B cell (primary cell): ENCODE results near the gene TMEM156. TPM values are rescaled to one million over a fixed set of nuclear protein-coding genes. Genes with fewer than 3 reads are reported as not detected.

ENCODE experiments used
- ATAC-seq: fragments of 200-7000 bp; cut with Tn5 transposase; one replicate; pipeline ENCODE4 v1.10.0; 2021; ENCODE audit warnings: low read depth, mild to moderate bottlenecking, moderate number of reproducible peaks, moderate library complexity
- CTCF ChIA-PET: fragments of 350-600 bp; sonication (Branson Sonifier 250); formaldehyde crosslinking; loops from one replicate; lab custom pipeline; 2021; ENCODE audit warnings: antibody characterized with exemption, inconsistent platforms; lab: Charles Lee
- POLR2A ChIA-PET: fragments of 350-600 bp; sonication (Branson Sonifier 250); formaldehyde crosslinking; loops from one replicate; lab custom pipeline; 2021; ENCODE audit warnings: antibody characterized with exemption; lab: Charles Lee
- DNase-seq: peaks from one replicate; pipeline ENCODE4 v3.0.0; 2013
- H2AFZ ChIP-seq: 2 replicates; pipeline ENCODE4 v1.6.1; 2012; ENCODE audit warnings: mild to moderate bottlenecking, low read depth, low read length; ENCODE audit not compliant: insufficient read depth, poor library complexity, severe bottlenecking
- H3K27ac ChIP-seq, 2 donors: 1 replicate in 1 of 2; 2 replicates in 1 of 2; pipeline ENCODE4 v1.5.1; 2012 to 2013; ENCODE audit warnings: low read length in 2 of 2, mild to moderate bottlenecking in 2 of 2, moderate library complexity in 1 of 2
- H3K27me3 ChIP-seq, 4 experiments: fragments of 200-600 bp in 1 of 4; sonication (generic) in 1 of 4; replicated peaks in 1 of 4; 1 replicate in 2 of 4; 2 replicates in 2 of 4; pipeline versions ENCODE4 v1.6.1 to v1.7.0; 2013 to 2016; ENCODE audit warnings: low read length in 3 of 4, mild to moderate bottlenecking in 2 of 4, mixed read lengths in 1 of 4, moderate library complexity in 1 of 4; ENCODE audit not compliant: insufficient read depth in 4 of 4, control insufficient read depth in 3 of 4; ENCODE audit errors: control extremely low read depth in 1 of 4
- H3K36me3 ChIP-seq, 2 experiments: replicated peaks in 1 of 2; 1 replicate in 1 of 2; 2 replicates in 1 of 2; pipeline versions ENCODE4 v1.6.1 to v1.7.1; 2013; ENCODE audit warnings: low read length in 1 of 2; ENCODE audit not compliant: insufficient read depth in 2 of 2, control insufficient read depth in 1 of 2; ENCODE audit errors: control extremely low read depth in 1 of 2, extremely low read depth in 1 of 2
- H3K4me1 ChIP-seq, 2 donors: fragments of 200-600 bp in 1 of 2; sonication (generic) in 1 of 2; 1 replicate in 1 of 2; 2 replicates in 1 of 2; pipeline versions ENCODE4 v1.5.1 to v1.6.1; 2013 to 2017; ENCODE audit warnings: low read length in 2 of 2; ENCODE audit not compliant: control insufficient read depth in 2 of 2, insufficient read depth in 2 of 2
- H3K4me2 ChIP-seq: replicated peaks from 2 replicates; pipeline ENCODE3; 2012; ENCODE audit warnings: mild to moderate bottlenecking, low read depth, low read length; ENCODE audit not compliant: poor library complexity, severe bottlenecking
- H3K4me3 ChIP-seq, 5 experiments: fragments of 200-600 bp in 1 of 5; sonication (generic) in 1 of 5; 1 replicate in 3 of 5; 2 replicates in 2 of 5; pipeline versions ENCODE4 v1.5.1 to v1.7.0; 2011 to 2016; ENCODE audit warnings: low read length in 4 of 5, mild to moderate bottlenecking in 4 of 5, low read depth in 2 of 5, control low read depth in 1 of 5, moderate library complexity in 1 of 5; ENCODE audit not compliant: insufficient read depth in 1 of 5; ENCODE audit errors: control extremely low read depth in 1 of 5, extremely low read depth in 1 of 5
- H3K79me2 ChIP-seq: fragments of 200-600 bp; sonication (generic); one replicate; pipeline ENCODE4 v1.6.0; 2016; ENCODE audit warnings: low read length; ENCODE audit not compliant: control insufficient read depth, insufficient read depth
- H3K9ac ChIP-seq: fragments of 200-600 bp; sonication (generic); 2 replicates; pipeline ENCODE4 v1.6.1; 2017; ENCODE audit warnings: mild to moderate bottlenecking, low read length, moderate library complexity
- H3K9me3 ChIP-seq, 3 donors: one replicate each; pipeline versions ENCODE4 v1.6.1 to v1.7.1; 2013; ENCODE audit warnings: low read length in 2 of 3; ENCODE audit not compliant: control insufficient read depth in 2 of 3, insufficient read depth in 1 of 3; ENCODE audit errors: control extremely low read depth in 1 of 3
- H4K20me1 ChIP-seq: 2 replicates; pipeline ENCODE4 v1.6.0; 2012; ENCODE audit warnings: mild to moderate bottlenecking, low read length; ENCODE audit not compliant: insufficient read depth, control insufficient read depth, poor library complexity, severe bottlenecking
- H3K27ac Mint-ChIP-seq: one replicate; pipeline ENCODE4 v1.8.0; 2021; ENCODE audit warnings: mixed read lengths
- H3K27me3 Mint-ChIP-seq: one replicate; pipeline ENCODE4 v1.8.0; 2021; ENCODE audit warnings: mixed read lengths
- H3K4me1 Mint-ChIP-seq: one replicate; pipeline ENCODE4 v1.8.0; 2021; ENCODE audit warnings: mixed read lengths
- H3K4me3 Mint-ChIP-seq: one replicate; pipeline ENCODE4 v1.8.0; 2021; ENCODE audit warnings: mixed read lengths
- H3K9me3 Mint-ChIP-seq: one replicate; pipeline ENCODE4 v1.8.0; 2022; ENCODE audit warnings: mixed read lengths; ENCODE audit not compliant: insufficient read depth
- EZH2 ChIP-seq: IDR thresholded peaks from 2 replicates; pipeline ENCODE4 v1.6.1; 2012; ENCODE audit warnings: borderline replicate concordance, low read depth, mild to moderate bottlenecking, moderate library complexity, low read length; ENCODE audit not compliant: insufficient read depth, poor library complexity, severe bottlenecking
- WGBS: methylation state at CpG from one replicate; pipeline ENCODE4 v1.1.5; 2013; ENCODE audit warnings: missing lambda C conversion rate; ENCODE audit not compliant: insufficient coverage; 5-methylcytosine and 5-hydroxymethylcytosine counted together
- intact Hi-C: fragments of 100-400 bp; cut with micrococcal nuclease; formaldehyde crosslinking; loops from one replicate; pipeline ENCODE4 v1.10.0; 2022
- polyA plus RNA-seq: library from polyadenylated mRNA; depleted of rRNA; stranded (reverse); fragments of >200 nt; gene quantifications from 2 replicates; pipeline ENCODE4 v1.2.3, GENCODE V29; 2012
- total RNA-seq, 2 donors: library from RNA; stranded (reverse); fragments of 120-200 nt in 1 of 2; gene quantifications; 1 replicate in 1 of 2; 2 replicates in 1 of 2; pipeline versions ENCODE4 v1.2.3 to v1.2.4, GENCODE V29; 2013 to 2022
- TF ChIP-seq, protein P1 (sequence below): fragments of 200-600 bp; IDR thresholded peaks from one replicate; pipeline ENCODE4 v1.8.0; 2022; ENCODE audit warnings: antibody characterized with exemption, mild to moderate bottlenecking

Gene TMEM156
- total and polyA plus RNA-seq, 2 donors (not counting 1 experiment from before 2014, with no cell fraction given) = 58.4 to 59.9 TPM

DNA sequence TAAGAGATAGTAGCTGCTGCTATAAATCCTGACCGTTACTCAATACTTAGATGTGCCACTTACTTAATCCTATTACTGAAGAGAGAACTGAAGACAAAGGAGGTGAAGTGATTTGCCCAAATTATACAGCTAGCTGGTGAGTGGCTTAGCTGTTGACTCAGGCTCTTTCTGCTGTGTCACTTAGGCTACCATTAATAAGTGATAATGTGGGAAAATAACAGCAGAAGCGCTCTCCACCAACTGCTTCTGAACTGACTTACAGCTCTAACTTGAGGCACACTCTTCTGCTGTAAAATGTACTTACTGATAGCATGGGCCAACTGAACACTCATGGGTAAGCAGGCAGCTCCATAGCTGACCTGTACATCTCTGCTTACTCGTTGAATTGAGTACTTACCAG lies 22.3 kb upstream of the TMEM156 start:
- ATAC-seq = no peak

DNA sequence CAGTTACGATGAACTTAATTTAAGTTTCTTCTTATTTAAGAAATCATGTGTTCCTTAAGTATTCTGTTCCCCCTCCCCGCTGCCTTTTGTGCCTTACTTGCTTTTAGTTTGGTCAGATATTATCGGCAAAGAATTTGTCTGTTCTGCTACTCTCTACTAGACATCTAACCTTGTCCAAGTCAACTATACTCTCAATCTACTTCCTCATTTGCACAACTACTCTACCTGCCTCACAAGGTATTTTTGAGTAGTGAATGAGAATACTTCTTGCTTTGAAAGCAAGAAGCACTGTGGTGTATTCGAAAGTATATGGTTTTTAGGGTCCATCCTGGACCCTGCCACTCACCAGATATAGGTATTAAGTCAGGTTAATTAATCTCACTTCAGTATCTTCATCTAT lies 21.8 kb upstream of the TMEM156 start:
- CTCF ChIA-PET = interaction anchor here (0.7 to 2.2 kb wide), 6 partner anchors 10 to 151 kb away, joined by 3 to 4 read pairs (median 4); no protein-coding TSS in a partner anchor
- H3K27ac Mint-ChIP-seq = no peak overlapping the region
- no peak for ATAC-seq

More for the DNA sequence above, 22.3 kb upstream of the TMEM156 start:
- peaks cover 3% of the 10 kb centered on the region in 2 experiments for H3K36me3 ChIP-seq
- peak overlapping the region; percentile 6 for H3K4me2 ChIP-seq
- H3K4me3 ChIP-seq = no peak overlapping the region
- H4K20me1 ChIP-seq = peaks cover 55% of the 10 kb centered on the region
- no peaks in the 10 kb centered on the region for H3K9me3 ChIP-seq
- Mint-ChIP-seq H3K27ac (no peak overlapping the region), H3K27me3 (no peaks in the 10 kb centered on the region), H3K4me3 (no peak overlapping the region), H3K4me1 (peaks cover 57% of the 10 kb centered on the region), H3K9me3 (no peaks in the 10 kb centered on the region)
- H3K27ac ChIP-seq = peak overlapping the region in 1 of 2 donors; percentile 51
- intact Hi-C loops = no loop called here
- no peak for DNase-seq
- CTCF ChIA-PET = interaction anchor here (0.7 to 2.2 kb wide), 5 partner anchors 8 to 152 kb away, joined by 3 to 4 read pairs (median 4); no protein-coding TSS in a partner anchor
- no peak for TF ChIP-seq EZH2
- TF ChIP-seq, protein P1, sequence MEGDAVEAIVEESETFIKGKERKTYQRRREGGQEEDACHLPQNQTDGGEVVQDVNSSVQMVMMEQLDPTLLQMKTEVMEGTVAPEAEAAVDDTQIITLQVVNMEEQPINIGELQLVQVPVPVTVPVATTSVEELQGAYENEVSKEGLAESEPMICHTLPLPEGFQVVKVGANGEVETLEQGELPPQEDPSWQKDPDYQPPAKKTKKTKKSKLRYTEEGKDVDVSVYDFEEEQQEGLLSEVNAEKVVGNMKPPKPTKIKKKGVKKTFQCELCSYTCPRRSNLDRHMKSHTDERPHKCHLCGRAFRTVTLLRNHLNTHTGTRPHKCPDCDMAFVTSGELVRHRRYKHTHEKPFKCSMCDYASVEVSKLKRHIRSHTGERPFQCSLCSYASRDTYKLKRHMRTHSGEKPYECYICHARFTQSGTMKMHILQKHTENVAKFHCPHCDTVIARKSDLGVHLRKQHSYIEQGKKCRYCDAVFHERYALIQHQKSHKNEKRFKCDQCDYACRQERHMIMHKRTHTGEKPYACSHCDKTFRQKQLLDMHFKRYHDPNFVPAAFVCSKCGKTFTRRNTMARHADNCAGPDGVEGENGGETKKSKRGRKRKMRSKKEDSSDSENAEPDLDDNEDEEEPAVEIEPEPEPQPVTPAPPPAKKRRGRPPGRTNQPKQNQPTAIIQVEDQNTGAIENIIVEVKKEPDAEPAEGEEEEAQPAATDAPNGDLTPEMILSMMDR = no peak
- POLR2A ChIA-PET = no interaction called here
- WGBS = no CpG with 5 or more reads among the region's 3 CpGs
- H2AFZ ChIP-seq = no peak overlapping the region
- peaks cover 20 to 23% of the 10 kb centered on the region in 2 donors for H3K4me1 ChIP-seq
- H3K27me3 ChIP-seq = no peaks in the 10 kb centered on the region
- H3K9ac ChIP-seq = no peak overlapping the region
- peaks cover 99% of the 10 kb centered on the region for H3K79me2 ChIP-seq

More for the DNA sequence above, 21.8 kb upstream of the TMEM156 start:
- intact Hi-C loops = no loop called here
- Mint-ChIP-seq H3K27me3 (no peaks in the 10 kb centered on the region), H3K4me1 (peaks cover 57% of the 10 kb centered on the region), H3K4me3 (no peak overlapping the region), H3K9me3 (no peaks in the 10 kb centered on the region)
- H2AFZ ChIP-seq = no peak overlapping the region
- H3K4me3 ChIP-seq = no peak overlapping the region
- peaks cover 55% of the 10 kb centered on the region for H4K20me1 ChIP-seq
- no peaks in the 10 kb centered on the region for H3K9me3 ChIP-seq
- POLR2A ChIA-PET = no interaction called here
- H3K27ac ChIP-seq = peak overlapping the region in 1 of 2 donors; percentile 51
- H3K36me3 ChIP-seq = peaks cover 2 to 3% of the 10 kb centered on the region in 2 experiments
- TF ChIP-seq, protein P1 = no peak
- no peak for TF ChIP-seq EZH2
- H3K4me1 ChIP-seq = peaks cover 20 to 23% of the 10 kb centered on the region in 2 donors
- peak overlapping the region; percentile 6 for H3K4me2 ChIP-seq
- no peak overlapping the region for H3K9ac ChIP-seq
- peaks cover 99% of the 10 kb centered on the region for H3K79me2 ChIP-seq
- peak; percentile 37 for DNase-seq
- no CpG with 5 or more reads among the region's 4 CpGs for WGBS
- no peaks in the 10 kb centered on the region for H3K27me3 ChIP-seq
